HK-2 (cell line): Measurements from ENCODE around the gene GOLGA8K.
"Not testable (repeated sequence)": the region's sequence is repeated elsewhere in the genome, so short reads cannot be mapped to it uniquely, and the experiment has no call there.

Experiments
- DNase-seq: peaks from one replicate; pipeline ENCODE4 v3.0.0-alpha.2; 2018; ENCODE audit not compliant: unreplicated experiment

Gene GOLGA8K

DNA sequence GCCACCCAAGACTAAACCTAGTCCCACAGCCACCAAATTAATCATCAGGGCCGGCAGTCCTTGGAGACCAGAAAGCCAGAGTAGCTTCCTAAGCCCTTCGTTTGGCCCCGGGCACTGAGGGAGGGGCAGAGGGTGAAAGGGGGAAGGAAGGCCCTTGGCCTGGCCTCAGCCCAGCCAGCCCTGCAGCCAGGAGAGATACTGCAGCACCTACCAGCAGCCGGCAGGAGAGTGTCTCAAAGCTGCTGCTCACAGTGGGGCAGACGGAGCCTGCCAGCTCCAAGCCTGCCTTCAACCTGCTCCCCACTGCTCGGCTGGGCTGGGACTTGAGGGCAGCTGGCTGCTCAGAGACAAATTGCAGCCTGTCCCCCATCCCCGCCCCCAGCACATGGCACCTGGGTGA lies 50.3 kb downstream of the GOLGA8K start:
- not testable (repeated sequence) for DNase-seq

GRCh38 chr15:32350563-32351220 lies 52.4 kb downstream of the GOLGA8K start:
- DNase-seq, result not testable (repeated sequence)

DNA sequence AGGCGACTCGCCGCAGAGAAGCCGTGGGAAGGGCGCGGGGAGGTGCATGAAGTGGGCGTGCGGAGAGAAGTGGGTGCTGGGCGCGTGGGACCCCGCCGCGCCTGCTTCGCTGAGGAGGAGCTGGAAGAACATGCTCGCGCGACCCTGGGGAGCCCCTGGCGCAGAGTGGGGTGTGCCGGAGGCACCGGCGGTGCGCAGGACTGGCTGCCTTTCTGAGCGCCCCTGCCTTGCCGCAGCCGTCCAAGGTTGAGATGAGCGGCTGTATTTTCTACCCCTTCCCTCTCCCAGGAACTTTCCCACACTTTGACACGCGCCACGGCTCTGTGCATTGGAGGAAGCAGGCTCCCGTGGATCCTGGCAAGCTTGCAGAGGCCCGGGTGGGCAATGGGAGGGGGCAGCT lies 56.1 kb downstream of the GOLGA8K start:
- DNase-seq, result not testable (repeated sequence)

- not testable (repeated sequence) for DNase-seq
Observed at GRCh38 chr15:32345978-32346547, 57.0 kb downstream of the GOLGA8K start.

- DNase-seq, result not testable (repeated sequence)
Observed at GRCh38 chr15:32343921-32344320, 59.2 kb downstream of the GOLGA8K start.
